GM12865 (cell line): ENCODE results near the gene SDHAF1.
"Not testable (repeated sequence)": the region's sequence is repeated elsewhere in the genome, so short reads cannot be mapped to it uniquely, and the experiment has no call there.

Experiments
- DNase-seq: peaks from one replicate; pipeline ENCODE4 v3.0.0; 2010; ENCODE audit warnings: low read depth
- H3K4me3 ChIP-seq: 2 replicates; pipeline ENCODE4 v1.5.1; 2011; ENCODE audit warnings: mild to moderate bottlenecking, low read depth, low read length, control low read depth
- TF ChIP-seq, protein P1 (sequence below): IDR thresholded peaks from 2 replicates; pipeline ENCODE4 v1.5.1; 2011; ENCODE audit warnings: low read length, control low read depth, low read depth, inconsistent platforms; ENCODE audit not compliant: insufficient read depth; ENCODE audit errors: missing control alignments

SDHAF1 gene

DNA sequence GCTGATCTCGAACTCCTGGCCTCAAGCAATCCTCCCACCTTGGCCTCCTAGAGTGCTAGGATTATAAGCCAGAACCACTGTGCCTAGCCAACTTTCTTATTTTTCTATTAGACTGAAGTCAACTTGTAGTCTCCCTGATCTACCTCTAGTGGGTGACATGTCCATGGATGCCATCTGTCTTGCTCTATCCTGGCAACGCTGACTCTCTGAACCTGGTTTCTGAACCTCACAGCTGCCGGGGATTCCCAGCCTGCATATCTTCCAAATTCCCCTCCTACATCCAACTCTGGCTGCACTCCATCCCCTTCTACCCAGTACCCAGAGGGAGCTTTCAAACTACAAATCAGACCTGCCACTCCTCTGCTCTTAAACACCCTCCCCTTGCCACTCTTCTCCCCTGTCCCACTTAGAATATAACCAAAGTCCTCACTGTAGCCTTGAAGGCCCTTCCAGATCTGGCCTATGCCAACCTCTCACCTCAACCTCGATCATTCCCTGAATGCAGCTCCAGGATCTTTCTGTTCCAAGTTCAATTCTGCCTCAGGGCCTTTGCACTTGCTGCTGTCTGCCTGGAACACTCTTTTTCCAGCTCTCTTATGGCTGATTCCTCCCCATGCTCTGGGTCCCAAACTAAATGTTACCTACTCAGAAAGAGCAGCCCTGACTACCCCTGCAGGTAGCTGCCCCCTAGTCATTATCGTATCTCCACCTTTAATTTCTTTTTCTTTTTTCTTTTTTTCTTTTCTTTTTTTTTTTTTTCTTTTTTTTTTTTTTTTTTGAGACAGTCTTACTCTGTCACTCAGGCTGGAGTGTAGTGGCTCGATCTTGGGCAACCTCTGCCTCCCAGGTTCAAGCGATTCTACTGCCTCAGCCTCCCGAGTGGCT is 35.5 kb downstream of the SDHAF1 start:
- no peak overlapping the region for H3K4me3 ChIP-seq
- TF ChIP-seq, protein P1, sequence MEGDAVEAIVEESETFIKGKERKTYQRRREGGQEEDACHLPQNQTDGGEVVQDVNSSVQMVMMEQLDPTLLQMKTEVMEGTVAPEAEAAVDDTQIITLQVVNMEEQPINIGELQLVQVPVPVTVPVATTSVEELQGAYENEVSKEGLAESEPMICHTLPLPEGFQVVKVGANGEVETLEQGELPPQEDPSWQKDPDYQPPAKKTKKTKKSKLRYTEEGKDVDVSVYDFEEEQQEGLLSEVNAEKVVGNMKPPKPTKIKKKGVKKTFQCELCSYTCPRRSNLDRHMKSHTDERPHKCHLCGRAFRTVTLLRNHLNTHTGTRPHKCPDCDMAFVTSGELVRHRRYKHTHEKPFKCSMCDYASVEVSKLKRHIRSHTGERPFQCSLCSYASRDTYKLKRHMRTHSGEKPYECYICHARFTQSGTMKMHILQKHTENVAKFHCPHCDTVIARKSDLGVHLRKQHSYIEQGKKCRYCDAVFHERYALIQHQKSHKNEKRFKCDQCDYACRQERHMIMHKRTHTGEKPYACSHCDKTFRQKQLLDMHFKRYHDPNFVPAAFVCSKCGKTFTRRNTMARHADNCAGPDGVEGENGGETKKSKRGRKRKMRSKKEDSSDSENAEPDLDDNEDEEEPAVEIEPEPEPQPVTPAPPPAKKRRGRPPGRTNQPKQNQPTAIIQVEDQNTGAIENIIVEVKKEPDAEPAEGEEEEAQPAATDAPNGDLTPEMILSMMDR, result peak; percentile 8
- DNase-seq, result peak; percentile 67

GRCh38 chr19:36031308-36031707 is 36.3 kb downstream of the SDHAF1 start:
- TF ChIP-seq, protein P1, result no peak
- no peak for DNase-seq
- H3K4me3 ChIP-seq, result no peak overlapping the region

DNA sequence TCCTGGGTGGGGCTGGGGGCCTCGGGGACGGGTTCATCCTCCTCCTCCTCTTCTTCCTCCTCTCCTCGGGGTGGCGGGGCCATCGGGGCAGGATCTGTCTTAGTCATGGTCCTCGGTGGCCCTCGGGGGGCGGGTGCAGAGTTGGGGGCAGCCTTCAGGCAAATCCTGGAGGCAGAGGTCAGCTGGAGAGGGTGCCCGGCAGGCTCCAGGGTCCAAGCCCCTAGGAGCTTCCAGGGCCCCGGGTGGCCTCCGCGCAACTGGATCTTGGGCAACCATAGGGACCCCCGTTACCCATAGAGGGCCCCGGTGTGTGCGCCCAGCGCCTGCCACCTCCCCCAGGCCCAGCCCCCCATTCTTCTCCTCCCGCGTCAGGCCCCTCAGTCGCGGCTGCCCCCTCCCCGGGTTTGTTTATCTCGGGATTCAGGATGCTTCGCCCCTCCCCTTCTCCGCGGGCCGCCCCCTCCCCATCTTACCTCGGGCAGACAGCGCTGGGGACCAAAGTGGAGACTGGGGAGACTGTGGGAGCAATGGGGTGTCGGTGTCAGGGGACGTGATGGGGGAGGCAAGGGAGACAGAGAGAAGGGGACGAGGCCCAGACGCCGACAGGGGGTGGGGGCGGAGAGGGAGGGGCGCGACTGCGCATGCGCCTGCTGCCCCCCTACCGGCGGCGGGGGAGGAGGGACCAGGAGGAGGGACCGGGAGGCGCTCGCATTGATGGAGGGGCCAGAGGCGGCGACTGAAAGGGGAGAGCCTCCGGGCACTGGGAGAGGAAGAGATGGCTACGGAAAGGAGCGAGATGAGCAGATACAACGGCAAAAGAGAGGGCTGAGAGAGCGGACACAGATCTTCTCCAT is 37.5 kb downstream of the SDHAF1 start, which contains the start of gene CLIP3:
Gene CLIP3 (minus strand): TSS at position 623 of the 854 bp plus-strand sequence. CDS start 516 bp downstream, at position 107.
- peak; percentile 27 for DNase-seq
- TF ChIP-seq, protein P1, result no peak
- peak within 1 kb of the TSS; percentile 35 for H3K4me3 ChIP-seq

DNA sequence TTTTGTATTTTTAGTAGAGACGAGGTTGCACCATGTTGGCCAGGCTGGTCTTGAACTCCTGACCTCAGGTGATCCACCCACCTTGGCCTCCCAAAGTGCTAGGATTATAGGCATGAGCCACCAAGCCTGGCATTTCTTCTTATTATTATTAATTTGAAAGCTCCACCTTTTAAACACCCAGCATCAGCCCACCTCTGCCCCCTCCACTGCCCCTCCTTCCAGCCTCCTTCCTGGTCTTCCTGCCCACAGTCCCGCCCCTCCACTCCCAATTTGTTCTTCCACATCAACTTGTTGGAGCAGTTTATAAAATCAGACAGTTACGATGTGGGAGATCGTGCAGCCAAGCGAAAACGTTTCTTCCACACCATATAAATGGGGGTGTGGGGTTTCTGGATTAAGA is 45.5 kb downstream of the SDHAF1 start:
- no peak overlapping the region for H3K4me3 ChIP-seq
- TF ChIP-seq, protein P1, result no peak
- no peak for DNase-seq

- DNase-seq, H3K4me3 ChIP-seq: not testable (repeated sequence)
Observed at GRCh38 chr19:36041092-36041491, 46.1 kb downstream of the SDHAF1 start.

DNA sequence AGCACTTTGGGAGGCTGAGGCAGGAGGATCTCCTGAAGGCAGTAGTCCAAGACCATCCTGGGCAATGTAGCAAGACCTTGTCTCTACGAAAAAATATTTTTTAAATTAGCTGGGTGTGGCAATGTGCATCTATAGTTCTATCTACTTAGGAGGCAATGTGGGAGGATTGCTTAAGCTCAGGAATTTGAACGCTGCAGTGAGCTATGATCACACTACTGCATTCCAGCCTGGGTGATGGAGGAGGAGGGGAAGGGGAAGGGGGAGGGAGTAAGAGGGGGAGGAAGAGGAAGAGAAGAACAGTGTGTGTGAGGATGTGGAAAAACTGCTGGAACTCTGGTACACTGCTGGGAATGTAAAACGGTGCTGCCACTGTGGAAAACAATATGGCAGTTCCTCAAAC is 46.8 kb downstream of the SDHAF1 start:
- TF ChIP-seq, protein P1, result no peak
- DNase-seq, result no peak
- H3K4me3 ChIP-seq, result no peak overlapping the region

- no peak overlapping the region for H3K4me3 ChIP-seq
- TF ChIP-seq, protein P1, result no peak
- DNase-seq, result no peak
Observed at GRCh38 chr19:36043952-36044351, 49.0 kb downstream of the SDHAF1 start.
